MCF 10A (cell line): ENCODE data around the gene PRKN. TPM values are rescaled to one million over a fixed set of nuclear protein-coding genes. Genes with fewer than 3 reads are reported as not detected.

Experiments
- BruUV-seq: library from RNA; stranded (reverse); fragments of 400-500 nt; replicated peaks from 2 replicates; lab custom pipeline; 2021; lab: Mats Ljungman, UMichigan
- CTCF ChIA-PET: fragments of 300-600 bp; sonication (Branson Sonifier 250); formaldehyde crosslinking; extraction: SDS; loops from one replicate; lab custom pipeline; 2021; ENCODE audit warnings: antibody characterized with exemption, inconsistent platforms; lab: Yijun Ruan, JAX
- POLR2A ChIA-PET: fragments of 300-600, 350-650 bp; sonication (Branson Sonifier 250); formaldehyde crosslinking; extraction: SDS; loops from one replicate; lab custom pipeline; 2020; ENCODE audit warnings: antibody characterized with exemption, inconsistent platforms; lab: Yijun Ruan, JAX
- DNase-seq: peaks from one replicate; pipeline ENCODE4 v3.0.0-alpha.2; 2018; ENCODE audit not compliant: unreplicated experiment
- H3K27ac Mint-ChIP-seq: one replicate; pipeline ENCODE4 v1.8.0; 2022; ENCODE audit warnings: mild to moderate bottlenecking, low read depth, mixed read lengths; ENCODE audit not compliant: unreplicated experiment
- H3K27me3 Mint-ChIP-seq: one replicate; pipeline ENCODE4 v1.8.0; 2022; ENCODE audit warnings: mixed read lengths; ENCODE audit not compliant: insufficient read depth, unreplicated experiment
- H3K36me3 Mint-ChIP-seq: one replicate; pipeline ENCODE4 v1.8.0; 2022; ENCODE audit warnings: mild to moderate bottlenecking, moderate library complexity, mixed read lengths; ENCODE audit not compliant: insufficient read depth, unreplicated experiment
- H3K4me1 Mint-ChIP-seq: one replicate; pipeline ENCODE4 v1.8.0; 2022; ENCODE audit warnings: mixed read lengths; ENCODE audit not compliant: insufficient read depth, unreplicated experiment
- H3K4me3 Mint-ChIP-seq: one replicate; pipeline ENCODE4 v1.8.0; 2022; ENCODE audit warnings: mild to moderate bottlenecking, moderate library complexity, mixed read lengths; ENCODE audit not compliant: unreplicated experiment
- H3K9me3 Mint-ChIP-seq: one replicate; pipeline ENCODE4 v1.8.0; 2022; ENCODE audit warnings: mixed read lengths; ENCODE audit not compliant: unreplicated experiment
- intact Hi-C: fragments of 100-400 bp; cut with micrococcal nuclease; formaldehyde crosslinking; loops from 2 replicates; pipeline ENCODE4 v1.14.1; 2022
- total RNA-seq: library from RNA; stranded (reverse); gene quantifications from 2 replicates; pipeline ENCODE4 v1.2.3, GENCODE V29; 2022
- TF ChIP-seq, protein P1 (sequence below): fragments of 200-600 bp; IDR thresholded peaks from one replicate; pipeline ENCODE4 v1.8.0; 2022; ENCODE audit warnings: antibody characterized with exemption, mild to moderate bottlenecking; ENCODE audit not compliant: unreplicated experiment

PRKN gene
- total RNA-seq, 1 experiment from 2014 or later, result 2.5 TPM

DNA sequence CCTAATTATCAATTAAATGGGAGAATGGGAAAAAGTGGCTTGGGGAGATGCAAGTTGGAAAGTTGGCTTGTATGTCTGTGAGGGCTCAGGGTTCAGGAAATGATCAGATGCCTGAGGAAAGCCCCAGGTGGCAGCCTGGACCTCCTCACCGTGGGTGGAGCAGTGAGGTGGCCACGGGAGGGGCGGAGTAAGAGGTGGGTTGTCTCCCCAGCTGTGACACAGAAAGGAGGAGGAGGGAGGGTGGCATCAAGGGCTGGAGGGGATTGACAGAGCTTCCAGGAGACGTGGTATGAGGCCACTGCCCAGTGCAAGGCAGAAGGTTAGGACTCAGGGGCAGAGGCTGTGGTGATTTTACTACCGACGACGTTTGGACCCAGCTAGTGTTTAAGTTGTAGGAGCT, 672.2 kb downstream of the PRKN start:
- Mint-ChIP-seq H3K4me1 (peaks cover 7% of the 10 kb centered on the region), H3K4me3 (no peak overlapping the region), H3K27me3 (no peaks in the 10 kb centered on the region), H3K36me3 (no peaks in the 10 kb centered on the region), H3K27ac (peak overlapping the region; percentile 29), H3K9me3 (no peaks in the 10 kb centered on the region)
- intact Hi-C loops, result no loop called here
- POLR2A ChIA-PET, result no interaction called here
- TF ChIP-seq, protein P1, sequence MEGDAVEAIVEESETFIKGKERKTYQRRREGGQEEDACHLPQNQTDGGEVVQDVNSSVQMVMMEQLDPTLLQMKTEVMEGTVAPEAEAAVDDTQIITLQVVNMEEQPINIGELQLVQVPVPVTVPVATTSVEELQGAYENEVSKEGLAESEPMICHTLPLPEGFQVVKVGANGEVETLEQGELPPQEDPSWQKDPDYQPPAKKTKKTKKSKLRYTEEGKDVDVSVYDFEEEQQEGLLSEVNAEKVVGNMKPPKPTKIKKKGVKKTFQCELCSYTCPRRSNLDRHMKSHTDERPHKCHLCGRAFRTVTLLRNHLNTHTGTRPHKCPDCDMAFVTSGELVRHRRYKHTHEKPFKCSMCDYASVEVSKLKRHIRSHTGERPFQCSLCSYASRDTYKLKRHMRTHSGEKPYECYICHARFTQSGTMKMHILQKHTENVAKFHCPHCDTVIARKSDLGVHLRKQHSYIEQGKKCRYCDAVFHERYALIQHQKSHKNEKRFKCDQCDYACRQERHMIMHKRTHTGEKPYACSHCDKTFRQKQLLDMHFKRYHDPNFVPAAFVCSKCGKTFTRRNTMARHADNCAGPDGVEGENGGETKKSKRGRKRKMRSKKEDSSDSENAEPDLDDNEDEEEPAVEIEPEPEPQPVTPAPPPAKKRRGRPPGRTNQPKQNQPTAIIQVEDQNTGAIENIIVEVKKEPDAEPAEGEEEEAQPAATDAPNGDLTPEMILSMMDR, result no peak
- no TSS peak for BruUV-seq
- no peak for DNase-seq
- CTCF ChIA-PET, result no interaction called here

DNA sequence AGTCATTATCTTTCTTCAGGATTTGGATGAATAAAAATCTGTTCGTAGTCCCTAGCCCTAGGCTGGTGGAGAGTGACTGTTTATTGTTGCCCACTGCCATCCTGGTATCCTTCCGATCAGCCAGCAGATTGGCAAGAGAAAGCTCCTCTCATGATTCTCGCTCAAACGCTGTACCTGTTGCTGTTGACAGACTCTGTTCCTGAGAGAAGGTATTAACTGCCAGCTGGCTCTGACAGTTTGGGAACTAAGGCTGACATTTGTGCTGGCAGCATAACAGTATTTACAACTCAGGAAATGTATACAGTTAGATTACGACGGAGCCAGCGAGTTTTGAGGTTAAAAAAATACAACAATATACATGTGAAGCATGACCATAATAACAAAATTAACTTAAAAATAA, 674.5 kb downstream of the PRKN start:
- peaks cover 3% of the 10 kb centered on the region for H3K4me1 Mint-ChIP-seq
- BruUV-seq, result no TSS peak
- H3K9me3 Mint-ChIP-seq, result no peaks in the 10 kb centered on the region
- no peak overlapping the region for H3K27ac Mint-ChIP-seq
- TF ChIP-seq, protein P1, result no peak
- DNase-seq, result no peak
- no peak overlapping the region for H3K4me3 Mint-ChIP-seq
- intact Hi-C loops, result no loop called here
- ChIA-PET CTCF (no interaction called here), POLR2A (no interaction called here)
- H3K27me3 Mint-ChIP-seq, result no peaks in the 10 kb centered on the region
- H3K36me3 Mint-ChIP-seq, result no peaks in the 10 kb centered on the region

DNA sequence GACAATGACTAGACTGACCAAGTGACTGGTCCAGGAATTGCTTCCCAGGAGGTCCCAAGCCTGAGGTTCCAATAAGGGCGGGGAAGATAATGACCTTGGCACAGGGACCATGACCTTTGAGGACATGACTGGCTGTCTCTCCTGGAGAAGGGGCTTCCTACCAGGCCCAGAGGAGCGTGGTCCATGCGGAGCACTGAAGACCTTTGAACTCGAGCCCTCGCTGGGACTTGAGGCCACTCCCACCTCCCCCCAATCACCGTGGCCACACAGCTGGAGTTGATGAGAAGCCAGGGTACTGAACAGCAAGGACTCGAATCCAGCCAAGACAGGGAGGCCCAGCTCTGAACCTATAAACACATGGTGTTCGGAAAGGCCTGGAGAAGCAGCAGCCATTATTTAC, 677.0 kb downstream of the PRKN start:
- Mint-ChIP-seq H3K27ac (no peak overlapping the region), H3K36me3 (no peaks in the 10 kb centered on the region), H3K27me3 (no peaks in the 10 kb centered on the region), H3K4me3 (no peak overlapping the region), H3K9me3 (no peaks in the 10 kb centered on the region), H3K4me1 (no peaks in the 10 kb centered on the region)
- intact Hi-C loops, result no loop called here
- TF ChIP-seq, protein P1, result no peak
- CTCF ChIA-PET, result no interaction called here
- DNase-seq, result no peak
- no TSS peak for BruUV-seq
- POLR2A ChIA-PET, result no interaction called here

DNA sequence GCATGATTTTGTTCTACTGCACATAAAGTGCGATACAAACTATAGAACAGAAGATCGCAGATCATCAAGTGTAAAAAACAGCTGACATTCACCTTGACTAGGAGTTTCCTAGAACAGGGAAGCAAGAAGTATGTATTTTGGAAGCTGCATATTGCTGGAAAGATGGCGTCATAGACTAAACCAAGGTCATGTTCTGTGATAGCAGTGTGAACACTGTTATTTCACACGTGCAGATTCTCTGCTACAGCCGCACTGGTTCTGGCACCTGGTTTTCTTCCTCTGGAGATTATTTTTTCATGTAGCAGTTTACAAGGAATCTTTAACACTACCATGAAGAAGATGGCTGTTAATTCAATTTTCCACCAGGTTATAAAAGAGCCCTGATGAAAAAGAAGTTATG, 681.2 kb downstream of the PRKN start:
- Mint-ChIP-seq H3K27ac (no peak overlapping the region), H3K27me3 (no peaks in the 10 kb centered on the region), H3K4me3 (no peak overlapping the region), H3K36me3 (peaks cover 6% of the 10 kb centered on the region), H3K9me3 (no peaks in the 10 kb centered on the region), H3K4me1 (no peaks in the 10 kb centered on the region)
- no TSS peak for BruUV-seq
- intact Hi-C loops, result no loop called here
- no peak for DNase-seq
- TF ChIP-seq, protein P1, result no peak
- CTCF ChIA-PET, result interaction anchor here (0.6 kb wide), 1 partner anchor 651 kb away, joined by 3 read pairs; no protein-coding TSS in a partner anchor
- POLR2A ChIA-PET, result no interaction called here
